Left lung (tissue), 14 donors: ENCODE results near the gene SCRT2. TPM values are rescaled to one million over a fixed set of nuclear protein-coding genes. Genes with fewer than 3 reads are reported as not detected.
"Not testable (repeated sequence)": the region's sequence is repeated elsewhere in the genome, so short reads cannot be mapped to it uniquely, and the experiment has no call there.

Experiments used
- ATAC-seq: fragments of 200-7000 bp; cut with Tn5 transposase; one replicate; pipeline ENCODE4 v1.9.1; 2020; ENCODE audit warnings: moderate library complexity
- DNase-seq, 4 donors: peaks; one replicate each; pipeline ENCODE4 v3.0.0-alpha.2; 2013 to 2020
- H3K27ac ChIP-seq, 2 donors: fragments of 200-600 bp; sonication (generic) in 1 of 2; one replicate each; pipeline versions ENCODE4 v1.5.0 to v1.8.0; 2020 to 2021
- H3K27me3 ChIP-seq, 2 donors: fragments of 200-600 bp; sonication (generic) in 1 of 2; one replicate each; pipeline versions ENCODE4 v1.5.0 to v1.8.0; 2020 to 2021
- H3K36me3 ChIP-seq, 2 donors: fragments of 200-600 bp; sonication (generic) in 1 of 2; one replicate each; pipeline versions ENCODE4 v1.5.0 to v1.8.0; 2020 to 2021
- H3K4me1 ChIP-seq, 2 donors: fragments of 200-600 bp; one replicate each; pipeline ENCODE4 v1.8.0; 2021
- H3K4me3 ChIP-seq, 2 donors: fragments of 200-600 bp; sonication (generic) in 1 of 2; one replicate each; pipeline versions ENCODE4 v1.5.0 to v1.8.0; 2020 to 2021; ENCODE audit warnings: mild to moderate bottlenecking in 1 of 2
- H3K9me3 ChIP-seq, 2 donors: fragments of 200-600 bp; sonication (generic) in 1 of 2; one replicate each; pipeline versions ENCODE4 v1.5.0 to v1.8.0; 2020 to 2021
- CTCF ChIP-seq, 2 donors: fragments of 200-600 bp; sonication (generic) in 1 of 2; IDR thresholded peaks; one replicate each; pipeline versions ENCODE4 v1.5.0 to v1.8.0; 2021; ENCODE audit warnings: antibody characterized with exemption in 2 of 2
- intact Hi-C, 2 donors: fragments of 100-400 bp; cut with DNase I; formaldehyde crosslinking; loops; one replicate each; pipeline versions ENCODE4 v1.11.2 to v1.14.2; 2022
- long read RNA-seq, 12 donors: library from polyadenylated mRNA in 2 of 12; unstranded in 2 of 12; transcript quantifications; one replicate each; pipeline ENCODE4 v2.0.0 and lab custom pipeline, GENCODE V29; 2019 to 2026
- polyA plus RNA-seq, 6 donors: library from polyadenylated mRNA; unstranded; fragments of 120-200 nt; gene quantifications; one replicate each; pipeline ENCODE4 v1.2.1, GENCODE V29; 2013; ENCODE audit not compliant: insufficient read length in 6 of 6
- total RNA-seq, 2 donors: library from RNA; stranded (reverse); fragmentation: NEBNext Ultra II Directional; extraction: Animal tissue kit (Norgen Biotek cat#: 25700); gene quantifications; one replicate each; pipeline ENCODE4 v1.2.1, GENCODE V29; 2021
- donor health status: DM: no; HTN: yes; CAD: no.
- donor health status: DM: no; HTN: no; CAD: no.

SCRT2 gene
- not detected for total RNA-seq
- not detected for polyA plus RNA-seq
- long read RNA-seq, donor 1, result 0 reads
- long read RNA-seq, donor 2, result 0 reads
- long read RNA-seq, donor 3, result 0 reads
- long read RNA-seq, donor 4, result 0 reads
- long read RNA-seq, donor 5, result 0 reads
- long read RNA-seq, donor 6, result 0 reads
- long read RNA-seq, donor 7, partial matches to known transcripts, result 0 of 1 reads
- long read RNA-seq, donor 7, other reads (novel, unspliced or antisense), result 0 of 1 reads
- long read RNA-seq, donor 8, result 0 reads
- long read RNA-seq, donor 9, result 0 reads
- long read RNA-seq, donor 10, result 0 reads
- long read RNA-seq, donor 11, result 0 reads
- long read RNA-seq, donor 12, result 0 reads

GRCh38 chr20:675453-676314, at the start of gene SCRT2:
SCRT2 (minus strand) TSS chr20:675802; CDS start chr20:675601, 201 bp downstream.
- Histone ChIP-seq H3K36me3 (no peaks in the 10 kb centered on the region), H3K4me1 (peaks cover 3 to 21% of the 10 kb centered on the region in 2 donors), H3K9me3 (no peaks in the 10 kb centered on the region), H3K4me3 (no peak within 1 kb of the TSS), H3K27me3 (peaks cover 46 to 100% of the 10 kb centered on the region in 2 donors), H3K27ac (no peak within 1 kb of the TSS)
- ATAC-seq, result peak; percentile 99
- intact Hi-C loops, result no loop called here
- peak; percentile 70 to 95 (median 86) for DNase-seq
- TF ChIP-seq CTCF (IDR thresholded peaks at IDR 0.05), result no peak

GRCh38 chr20:724797-725196, 49.2 kb upstream of the SCRT2 start:
- H3K36me3 ChIP-seq, H3K9me3 ChIP-seq, intact Hi-C loops, DNase-seq, H3K4me1 ChIP-seq, ATAC-seq, H3K27ac ChIP-seq, H3K4me3 ChIP-seq: not testable (repeated sequence)
- peaks cover 34 to 93% of the 10 kb centered on the region in 2 donors for H3K27me3 ChIP-seq

GRCh38 chr20:723756-724155, 48.2 kb upstream of the SCRT2 start:
- TF ChIP-seq CTCF (IDR thresholded peaks at IDR 0.05), result no peak
- DNase-seq (no peak), ATAC-seq (no peak)
- Histone ChIP-seq H3K4me3 (no peak overlapping the region), H3K36me3 (no peaks in the 10 kb centered on the region), H3K9me3 (no peaks in the 10 kb centered on the region), H3K27ac (no peak overlapping the region), H3K27me3 (peaks cover 27 to 93% of the 10 kb centered on the region in 2 donors), H3K4me1 (peaks cover 6 to 8% of the 10 kb centered on the region in 2 donors)
- intact Hi-C loops, result no loop called here

GRCh38 chr20:722822-723644, 47.4 kb upstream of the SCRT2 start:
- Histone ChIP-seq H3K4me1 (peaks cover under 1 to 3% of the 10 kb centered on the region in 2 donors), H3K36me3 (no peaks in the 10 kb centered on the region), H3K27ac (no peak overlapping the region), H3K4me3 (no peak overlapping the region), H3K9me3 (no peaks in the 10 kb centered on the region), H3K27me3 (peaks cover 20 to 93% of the 10 kb centered on the region in 2 donors)
- DNase-seq (no peak), ATAC-seq (no peak)
- intact Hi-C loops, result no loop called here
- no peak for TF ChIP-seq CTCF (IDR thresholded peaks at IDR 0.05)

- TF ChIP-seq CTCF (IDR thresholded peaks at IDR 0.05), result no peak
- Histone ChIP-seq H3K27ac (no peak overlapping the region), H3K4me1 (no peaks in the 10 kb centered on the region), H3K36me3 (no peaks in the 10 kb centered on the region), H3K27me3 (peaks cover 11 to 86% of the 10 kb centered on the region in 2 donors), H3K9me3 (no peaks in the 10 kb centered on the region), H3K4me3 (no peak overlapping the region)
- DNase-seq, result no peak
- no peak for ATAC-seq
- intact Hi-C loops, result no loop called here
Measured at GRCh38 chr20:721876-722275, 46.3 kb upstream of the SCRT2 start.
